ENCODE results near the gene ALG5. TPM values are rescaled to one million over a fixed set of nuclear protein-coding genes. Genes with fewer than 3 reads are reported as not detected.

The ALG5 gene
- total RNA-seq, 1 donor from 2014 or later = 57.9 TPM

- FAIRE-seq = no peak
- peaks cover 7% of the 10 kb centered on the region for H3K36me3 ChIP-seq (ENCODE audit: control insufficient read depth, insufficient read depth, low read length)
- no peak overlapping the region for H3K4me3 ChIP-seq (ENCODE audit: low read depth, low read length)
- DNase-seq (ENCODE audit: low read depth) = no peak
- no peak for TF ChIP-seq CTCF (IDR thresholded peaks at IDR 0.05; ENCODE audit: insufficient read depth, low read length, severe bottlenecking)
- no peaks in the 10 kb centered on the region for H3K27me3 ChIP-seq (ENCODE audit: control insufficient read depth, insufficient read depth, low read length)
Observed at GRCh38 chr13:37014609-37015008, 15.5 kb upstream of the ALG5 start.

- H3K4me3 ChIP-seq (ENCODE audit: low read depth, low read length) = no peak overlapping the region
- peaks cover 3% of the 10 kb centered on the region for H3K36me3 ChIP-seq (ENCODE audit: control insufficient read depth, insufficient read depth, low read length)
- no peak for DNase-seq (ENCODE audit: low read depth)
- no peak for FAIRE-seq
- no peak for TF ChIP-seq CTCF (IDR thresholded peaks at IDR 0.05; ENCODE audit: insufficient read depth, low read length, severe bottlenecking)
- no peaks in the 10 kb centered on the region for H3K27me3 ChIP-seq (ENCODE audit: control insufficient read depth, insufficient read depth, low read length)
Observed at GRCh38 chr13:37011788-37012187, 12.6 kb upstream of the ALG5 start.

- Histone ChIP-seq H3K4me3 (ENCODE audit: low read depth, low read length) (no peak overlapping the region), H3K36me3 (ENCODE audit: control insufficient read depth, insufficient read depth, low read length) (peaks cover 3% of the 10 kb centered on the region), H3K27me3 (ENCODE audit: control insufficient read depth, insufficient read depth, low read length) (no peaks in the 10 kb centered on the region)
- DNase-seq (ENCODE audit: low read depth) (no peak), FAIRE-seq (no peak)
- no peak for TF ChIP-seq CTCF (IDR thresholded peaks at IDR 0.05; ENCODE audit: insufficient read depth, low read length, severe bottlenecking)
Observed at GRCh38 chr13:37011002-37011401, 11.9 kb upstream of the ALG5 start.

- H3K4me3 ChIP-seq (ENCODE audit: low read depth, low read length) = no peak overlapping the region
- DNase-seq (ENCODE audit: low read depth) = no peak
- H3K27me3 ChIP-seq (ENCODE audit: control insufficient read depth, insufficient read depth, low read length) = no peaks in the 10 kb centered on the region
- no peak for TF ChIP-seq CTCF (IDR thresholded peaks at IDR 0.05; ENCODE audit: insufficient read depth, low read length, severe bottlenecking)
- no peak for FAIRE-seq
- peaks cover 3% of the 10 kb centered on the region for H3K36me3 ChIP-seq (ENCODE audit: control insufficient read depth, insufficient read depth, low read length)
Observed at GRCh38 chr13:37010424-37010823, 11.3 kb upstream of the ALG5 start.

- H3K27me3 ChIP-seq (ENCODE audit: control insufficient read depth, insufficient read depth, low read length) = no peaks in the 10 kb centered on the region
- no peak for FAIRE-seq
- no peak for DNase-seq (ENCODE audit: low read depth)
- peaks cover 3% of the 10 kb centered on the region for H3K36me3 ChIP-seq (ENCODE audit: control insufficient read depth, insufficient read depth, low read length)
- no peak for TF ChIP-seq CTCF (IDR thresholded peaks at IDR 0.05; ENCODE audit: insufficient read depth, low read length, severe bottlenecking)
- no peak overlapping the region for H3K4me3 ChIP-seq (ENCODE audit: low read depth, low read length)
Observed at GRCh38 chr13:37009692-37010091, 10.6 kb upstream of the ALG5 start.

GRCh38 chr13:37001921-37002250 is 2.7 kb upstream of the ALG5 start:
- H3K36me3 ChIP-seq (ENCODE audit: control insufficient read depth, insufficient read depth, low read length) = peaks cover 3% of the 10 kb centered on the region
- FAIRE-seq = no peak
- H3K27me3 ChIP-seq (ENCODE audit: control insufficient read depth, insufficient read depth, low read length) = no peaks in the 10 kb centered on the region
- no peak for DNase-seq (ENCODE audit: low read depth)
- peak overlapping the region; percentile 96 for H3K4me3 ChIP-seq (ENCODE audit: low read depth, low read length)
- no peak for TF ChIP-seq CTCF (IDR thresholded peaks at IDR 0.05; ENCODE audit: insufficient read depth, low read length, severe bottlenecking)

Measured in bronchial epithelial cell (primary cell).